HG03135 (cell line): ENCODE measurements around the gene DNLZ.

Source experiments
- ATAC-seq: cut with Tn5 transposase; IDR thresholded peaks from one replicate; pipeline ENCODE4 v1.9.1; 2021; ENCODE audit warnings: mild to moderate bottlenecking, moderate library complexity; ENCODE audit not compliant: unreplicated experiment

The DNLZ gene

GRCh38 chr9:136397643-136398042, 34.1 kb upstream of the DNLZ start:
- no peak for ATAC-seq

GRCh38 chr9:136396219-136396515, 32.6 kb upstream of the DNLZ start:
- ATAC-seq, result no peak

DNA sequence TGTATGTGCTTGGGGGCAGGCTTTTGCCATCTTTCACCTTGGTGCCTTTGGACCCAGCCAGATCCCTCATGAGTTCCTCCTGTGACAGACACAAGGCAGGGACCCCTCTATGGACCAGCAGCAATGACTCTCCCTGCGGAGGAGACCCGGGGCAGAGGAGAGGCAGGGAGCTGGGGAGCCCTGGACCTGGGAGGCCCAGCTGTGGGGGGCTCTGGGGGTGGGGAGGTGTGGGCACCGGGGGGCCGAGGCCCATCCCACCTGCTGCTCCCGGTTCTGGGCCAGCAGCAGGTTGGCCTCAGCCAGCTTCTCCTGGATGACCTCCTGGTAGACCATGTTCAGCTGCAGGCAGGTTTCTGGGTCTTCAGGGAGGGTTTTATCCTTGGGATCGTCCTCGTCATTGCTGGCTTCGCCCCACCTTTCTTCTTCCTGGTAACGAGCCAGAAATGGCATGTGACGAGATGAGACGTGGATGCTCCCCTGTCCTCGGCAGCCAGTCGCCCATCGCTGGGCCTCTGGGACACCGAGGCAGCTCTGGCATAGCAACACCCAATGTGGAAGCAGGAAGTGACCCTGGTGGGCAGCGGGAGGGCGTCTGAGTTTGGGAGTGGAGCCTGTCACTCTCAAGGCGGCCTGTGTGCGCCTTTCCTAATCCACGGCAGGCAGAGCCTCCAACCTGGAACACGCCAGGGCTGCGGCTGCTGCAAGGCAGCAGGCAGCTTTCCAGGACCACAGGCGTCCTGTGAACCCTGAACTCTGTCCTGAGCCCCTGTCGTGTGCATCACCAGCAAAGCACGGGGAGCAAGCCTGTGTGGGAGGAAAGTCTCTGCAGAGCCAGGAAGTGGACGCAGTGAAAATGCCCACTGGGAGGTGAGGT, 32.0 kb upstream of the DNLZ start:
- ATAC-seq, result no peak

- no peak for ATAC-seq
These were observed 31.4 kb upstream of the DNLZ start for GRCh38 chr9:136395020-136395340.

- ATAC-seq, result no peak
These were observed 30.9 kb upstream of the DNLZ start for GRCh38 chr9:136394312-136395019.

GRCh38 chr9:136393531-136393930, 30.0 kb upstream of the DNLZ start:
- no peak for ATAC-seq

- no peak for ATAC-seq
These were observed 29.2 kb upstream of the DNLZ start for GRCh38 chr9:136392538-136393449.

DNA sequence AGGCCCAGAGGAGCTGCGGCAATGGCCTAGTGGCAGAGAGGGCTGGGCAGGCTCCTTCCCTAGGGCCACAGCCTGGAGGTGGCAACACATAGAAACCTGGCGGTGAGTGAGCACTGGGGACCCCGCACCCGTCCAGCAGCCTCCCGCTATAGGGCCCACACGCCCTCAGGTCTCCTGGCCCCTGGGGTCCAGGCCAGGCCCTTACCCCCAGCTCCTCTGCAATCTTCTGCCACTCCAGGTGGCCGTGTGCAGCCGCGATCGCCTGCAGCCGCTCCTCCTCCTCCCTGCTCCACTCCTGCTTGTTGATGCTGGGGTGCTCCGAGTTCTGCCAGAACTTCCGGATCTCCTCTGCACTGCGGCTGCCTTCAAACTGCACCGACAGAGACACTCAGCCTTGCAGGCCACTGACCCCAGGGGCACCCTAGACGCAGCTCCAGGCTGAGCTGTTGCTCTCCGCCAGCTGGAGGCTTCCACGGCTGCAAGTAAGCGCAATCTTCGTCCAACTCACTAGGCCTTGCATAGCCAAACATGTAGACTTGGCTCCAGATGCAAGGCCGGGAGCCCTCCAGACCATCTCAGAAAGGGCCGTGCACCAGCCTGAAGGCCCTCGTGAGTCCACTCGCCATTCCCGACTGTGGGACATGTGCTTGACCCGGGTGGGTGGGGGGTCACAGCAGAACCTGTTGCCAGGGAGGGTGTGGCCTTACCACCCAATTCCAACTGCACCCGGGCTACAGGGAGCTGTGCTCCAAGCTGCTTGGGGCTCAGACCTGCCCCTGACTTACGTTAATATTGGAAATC, 28.4 kb upstream of the DNLZ start:
- no peak for ATAC-seq

DNA sequence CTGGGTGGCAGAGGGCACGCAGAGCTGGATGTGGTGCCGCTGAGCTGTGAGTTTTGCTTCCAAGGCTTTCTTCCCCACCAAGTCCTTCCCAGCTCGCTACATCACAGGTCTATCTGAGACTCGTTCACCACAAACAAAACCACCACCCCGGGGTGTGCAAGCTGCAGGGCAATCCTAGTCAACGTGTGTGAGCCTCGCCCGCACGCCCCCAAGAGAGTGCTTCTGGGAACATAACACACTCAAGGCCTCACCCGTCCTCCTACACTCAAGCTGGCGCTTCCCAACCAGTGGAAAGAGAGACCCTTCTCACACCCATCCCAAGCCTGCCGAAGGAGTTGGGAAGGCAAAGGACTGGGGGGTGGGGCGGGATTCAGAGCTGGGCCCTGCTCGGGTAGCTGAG, 25.9 kb upstream of the DNLZ start:
- no peak for ATAC-seq

GRCh38 chr9:136387217-136387616, 23.7 kb upstream of the DNLZ start:
- no peak for ATAC-seq

- ATAC-seq, result no peak
These were observed 22.5 kb upstream of the DNLZ start for GRCh38 chr9:136386018-136386417.

- no peak for ATAC-seq
These were observed 21.5 kb upstream of the DNLZ start for GRCh38 chr9:136385015-136385414.

- ATAC-seq, result no peak
These were observed 19.9 kb upstream of the DNLZ start for GRCh38 chr9:136383436-136383835.

DNA sequence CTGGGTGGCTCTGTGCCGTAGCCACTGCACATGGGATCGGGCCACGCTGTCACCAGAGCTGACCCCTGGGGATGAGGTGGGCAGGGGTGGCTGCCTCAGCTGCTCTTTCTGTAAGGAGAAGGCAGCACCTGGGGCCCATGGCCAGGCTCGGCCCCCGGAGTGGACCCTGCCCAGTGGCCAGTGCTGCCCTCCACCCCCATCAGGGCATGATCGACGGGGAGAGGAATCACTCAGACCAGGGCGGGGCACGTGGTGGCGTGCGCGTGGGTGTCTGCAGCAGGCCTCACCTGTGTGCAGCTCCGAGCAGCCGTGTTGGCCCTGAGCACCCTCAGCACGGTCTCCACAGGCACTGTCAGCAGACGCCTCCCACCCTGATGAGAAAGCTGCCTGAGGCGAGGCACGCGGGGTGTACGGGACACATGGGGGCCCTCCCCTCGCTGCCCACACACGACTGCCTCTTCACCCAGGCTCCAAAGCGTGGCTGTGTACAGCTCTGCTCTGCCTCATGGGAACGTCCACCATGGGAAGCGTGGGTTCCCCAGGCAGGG, 18.5 kb upstream of the DNLZ start:
- no peak for ATAC-seq

DNA sequence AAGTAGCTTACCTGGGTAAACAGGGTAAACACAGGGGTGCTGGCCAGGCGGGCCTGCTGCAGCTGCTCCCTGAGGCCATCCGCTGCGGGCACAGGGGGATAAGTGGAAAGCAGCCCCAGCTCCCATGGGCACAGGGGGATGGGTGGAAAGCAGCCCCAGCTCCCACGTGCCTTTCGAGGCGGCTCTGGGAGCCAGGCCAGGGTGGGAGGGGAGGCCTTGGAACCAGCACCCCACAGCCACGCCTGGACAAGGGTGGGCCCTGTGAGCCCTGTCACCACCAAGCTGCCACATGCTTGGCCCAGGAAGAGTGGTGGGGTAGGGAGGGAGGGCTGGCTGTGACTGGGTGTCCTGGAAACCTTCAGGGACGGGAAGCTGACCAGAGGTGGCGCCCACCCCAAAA, 17.8 kb upstream of the DNLZ start:
- no peak for ATAC-seq

GRCh38 chr9:136380381-136380780, 16.8 kb upstream of the DNLZ start:
- no peak for ATAC-seq

DNA sequence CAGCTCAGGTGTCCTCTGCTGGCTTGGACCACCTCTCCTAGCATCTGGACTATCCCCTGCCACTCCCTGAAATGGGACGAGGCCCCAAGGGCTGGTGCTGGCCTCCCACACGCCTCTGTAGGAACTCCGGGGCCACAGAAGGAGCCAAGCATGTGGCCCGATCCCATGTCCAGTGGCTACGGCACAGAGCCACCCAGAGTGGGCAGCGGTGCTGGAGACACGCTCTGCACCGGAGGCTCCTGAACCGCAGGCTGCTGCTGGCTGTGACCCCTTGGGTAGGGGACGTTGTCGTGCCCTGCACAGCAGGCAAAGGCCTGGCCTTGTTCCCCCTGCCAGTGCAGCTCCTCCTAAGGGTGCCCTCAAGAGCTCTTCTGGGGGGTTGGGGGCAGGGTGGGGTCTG, 16.3 kb upstream of the DNLZ start:
- no peak for ATAC-seq

DNA sequence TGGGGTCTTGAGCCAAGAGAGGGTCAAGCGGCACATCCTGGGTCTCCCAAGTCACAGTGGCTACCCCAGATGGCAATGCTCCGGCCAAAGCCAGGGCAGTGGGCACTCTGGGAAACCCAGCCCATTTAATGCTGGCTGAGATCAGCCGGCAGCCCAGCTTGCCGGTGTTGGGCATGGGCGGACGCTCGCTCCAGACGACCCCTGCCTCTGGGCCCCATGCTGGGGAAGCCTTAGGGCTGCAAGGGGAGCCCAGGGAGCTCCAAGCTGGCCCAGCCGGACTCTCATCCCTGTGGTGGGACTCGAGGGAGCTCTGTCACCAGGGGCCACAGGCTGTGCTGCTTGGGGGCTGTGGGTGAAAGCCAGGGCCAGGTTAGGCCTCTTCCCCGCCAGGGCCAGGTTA, 15.9 kb upstream of the DNLZ start:
- ATAC-seq, result no peak

DNA sequence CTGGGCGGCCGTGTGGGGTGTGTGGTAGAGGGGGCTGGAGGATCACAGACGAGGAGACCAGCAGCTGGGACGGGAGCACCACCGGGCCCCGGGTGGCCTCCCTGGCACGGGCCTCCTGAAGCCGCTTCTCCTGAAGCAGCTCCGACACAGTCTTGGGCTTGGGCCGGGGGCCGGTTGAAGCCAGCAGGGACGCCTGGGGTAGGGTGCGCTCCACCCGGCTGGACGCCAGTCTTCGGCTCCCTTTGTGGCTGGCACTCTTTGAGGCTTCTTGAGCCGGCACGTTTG, 15.4 kb upstream of the DNLZ start:
- ATAC-seq, result no peak

DNA sequence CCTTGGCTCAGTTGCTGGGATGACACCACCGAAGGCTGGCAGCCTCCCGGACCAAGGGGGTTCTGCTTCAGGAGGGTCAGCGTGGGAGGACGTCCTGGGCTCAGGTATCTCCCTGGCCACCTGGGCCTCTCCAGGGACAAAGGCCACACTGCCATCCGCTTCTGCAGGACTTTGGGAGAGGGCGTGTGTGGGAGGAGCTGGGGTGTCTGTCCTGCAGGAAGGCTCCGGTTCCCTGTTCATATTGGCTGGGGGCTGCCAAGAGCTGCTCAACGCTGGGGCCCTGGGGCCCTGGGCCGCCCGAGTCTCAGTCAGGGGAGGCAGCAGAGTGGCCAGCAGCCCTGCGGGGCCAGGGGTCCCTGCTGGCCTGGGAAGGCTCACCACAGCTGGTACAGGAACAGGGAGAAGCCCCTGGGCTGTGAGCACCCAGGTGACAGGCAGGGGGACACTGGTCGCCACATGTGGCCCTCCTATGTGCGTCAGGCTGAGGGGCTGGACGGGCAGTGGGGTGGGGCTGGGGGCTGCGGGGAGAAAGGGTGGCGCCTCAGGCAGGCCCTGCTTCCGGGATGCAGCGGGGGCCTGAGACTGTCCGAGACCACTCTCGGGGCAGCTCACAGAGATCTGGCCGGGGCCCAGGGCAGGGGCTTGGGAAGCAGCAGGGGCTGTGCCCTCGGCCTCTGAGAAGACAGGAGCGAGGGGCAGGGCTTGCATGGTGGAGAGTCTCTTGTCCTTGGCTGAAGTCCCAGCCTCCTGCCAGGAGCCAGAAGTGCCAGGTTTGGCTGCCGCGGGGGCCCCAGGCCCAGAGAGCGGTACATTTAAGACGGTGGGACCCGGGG, 14.8 kb upstream of the DNLZ start:
- no peak for ATAC-seq
